ENCODE results near the gene ENDOD1.

DNA sequence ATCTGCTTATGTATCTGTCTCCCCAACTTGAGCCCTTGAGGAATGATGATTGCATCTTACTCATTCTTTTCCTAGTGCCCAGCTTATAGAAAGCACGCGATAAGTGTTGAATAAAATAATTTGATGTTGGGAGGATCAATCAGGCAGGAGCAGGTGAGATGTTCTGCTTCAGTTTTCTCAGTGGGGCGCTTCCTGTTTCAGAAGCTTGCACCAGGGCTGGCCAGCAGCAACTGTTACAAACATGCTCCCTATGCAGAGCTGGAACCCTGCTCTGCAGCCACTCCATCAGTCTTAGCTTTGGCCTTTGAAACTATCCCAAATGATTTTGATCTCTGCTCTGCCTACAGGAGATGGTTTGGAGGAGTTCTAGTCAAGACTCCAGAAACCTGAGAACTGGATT, 3.9 kb downstream of the ENDOD1 start:
- no peak for TF ChIP-seq POLR2A (IDR thresholded peaks at IDR 0.05; ENCODE audit: low read depth, low read length)
- no peak for TF ChIP-seq POLR2AphosphoS5 (IDR thresholded peaks at IDR 0.05; ENCODE audit: low read depth, low read length)
- no peak for TF ChIP-seq POU2F2 (IDR thresholded peaks at IDR 0.05; ENCODE audit: low read depth, low read length)
- TF ChIP-seq TAF1 (IDR thresholded peaks at IDR 0.05; ENCODE audit: low read depth, low read length): no peak

Data from GM12891 (cell line).